ENCODE results near the gene CHST11. TPM values are rescaled to one million over a fixed set of nuclear protein-coding genes. Genes with fewer than 3 reads are reported as not detected.

CHST11 gene
- total RNA-seq, 4 donors from 2014 or later, result 5.7 to 15.7 (median 7.1) TPM

DNA sequence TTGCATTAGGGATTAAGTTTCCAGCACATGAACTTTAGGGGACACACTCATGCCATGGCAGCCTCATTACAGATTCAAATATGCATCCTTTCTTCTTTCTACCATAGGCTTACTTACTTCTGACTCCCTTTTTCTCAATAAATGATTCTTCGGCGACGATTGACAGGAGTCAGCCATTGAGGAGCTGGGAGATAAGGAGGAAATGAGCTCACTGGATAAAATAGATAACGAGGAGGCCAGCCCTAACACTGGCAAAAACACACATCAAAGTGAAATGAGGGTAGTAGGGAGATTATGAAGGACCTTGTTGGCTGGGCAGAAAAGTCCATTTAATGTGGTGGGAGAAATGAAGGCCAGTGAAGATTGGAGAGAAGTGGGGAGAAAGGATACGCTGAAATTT lies 329.1 kb downstream of the CHST11 start:
- H3K27me3 ChIP-seq, result no peaks in the 10 kb centered on the region
- no peaks in the 10 kb centered on the region for H3K36me3 ChIP-seq
- intact Hi-C loops (cut with DNase I), result no loop called here
- 93% methylated on average over 5 of the region's 5 CpGs for WGBS
- H3K27ac ChIP-seq (replicated peaks in 1 of 4), result no peak overlapping the region
- DNase-seq (ENCODE audit: extremely low spot score), result no peak
- peaks cover 0 to 4% (median 0%) of the 10 kb centered on the region in 4 donors for H3K4me1 ChIP-seq
- TF ChIP-seq, protein P1, sequence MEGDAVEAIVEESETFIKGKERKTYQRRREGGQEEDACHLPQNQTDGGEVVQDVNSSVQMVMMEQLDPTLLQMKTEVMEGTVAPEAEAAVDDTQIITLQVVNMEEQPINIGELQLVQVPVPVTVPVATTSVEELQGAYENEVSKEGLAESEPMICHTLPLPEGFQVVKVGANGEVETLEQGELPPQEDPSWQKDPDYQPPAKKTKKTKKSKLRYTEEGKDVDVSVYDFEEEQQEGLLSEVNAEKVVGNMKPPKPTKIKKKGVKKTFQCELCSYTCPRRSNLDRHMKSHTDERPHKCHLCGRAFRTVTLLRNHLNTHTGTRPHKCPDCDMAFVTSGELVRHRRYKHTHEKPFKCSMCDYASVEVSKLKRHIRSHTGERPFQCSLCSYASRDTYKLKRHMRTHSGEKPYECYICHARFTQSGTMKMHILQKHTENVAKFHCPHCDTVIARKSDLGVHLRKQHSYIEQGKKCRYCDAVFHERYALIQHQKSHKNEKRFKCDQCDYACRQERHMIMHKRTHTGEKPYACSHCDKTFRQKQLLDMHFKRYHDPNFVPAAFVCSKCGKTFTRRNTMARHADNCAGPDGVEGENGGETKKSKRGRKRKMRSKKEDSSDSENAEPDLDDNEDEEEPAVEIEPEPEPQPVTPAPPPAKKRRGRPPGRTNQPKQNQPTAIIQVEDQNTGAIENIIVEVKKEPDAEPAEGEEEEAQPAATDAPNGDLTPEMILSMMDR (IDR thresholded peaks at IDR 0.05), result no peak
- no peak for TF ChIP-seq EP300 (IDR thresholded peaks at IDR 0.05)
- no peak for TF ChIP-seq POLR2A (IDR thresholded peaks at IDR 0.05; ENCODE audit: low read depth)
- TF ChIP-seq POLR2AphosphoS5 (IDR thresholded peaks at IDR 0.05), result no peak
- H3K4me3 ChIP-seq, result no peak overlapping the region
- H3K9me3 ChIP-seq, result no peaks in the 10 kb centered on the region

DNA sequence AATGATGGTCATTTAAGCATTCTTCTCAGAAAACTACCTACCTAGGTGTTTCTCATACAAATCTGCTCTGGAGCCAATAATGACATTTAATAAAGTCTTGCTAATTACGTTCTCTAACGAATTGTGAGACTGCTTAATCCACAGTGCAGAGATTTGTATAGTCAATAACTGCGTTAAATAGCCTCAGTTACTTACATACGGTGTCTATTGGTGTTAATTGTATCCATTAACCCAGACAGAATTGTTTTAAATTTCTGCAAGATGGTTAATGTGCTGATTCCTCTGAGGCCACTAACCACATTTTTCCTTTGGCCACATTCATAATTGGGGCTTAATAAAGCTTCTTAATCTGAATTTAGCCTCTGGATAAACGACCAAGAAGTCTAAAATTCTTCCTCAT lies 329.6 kb downstream of the CHST11 start:
- no peak overlapping the region for H3K4me3 ChIP-seq
- intact Hi-C loops (cut with DNase I), result no loop called here
- H3K4me1 ChIP-seq, result peaks cover 0 to 4% (median 0%) of the 10 kb centered on the region in 4 donors
- DNase-seq (ENCODE audit: extremely low spot score), result no peak
- 95% methylated on average over 5 of the region's 5 CpGs for WGBS
- no peaks in the 10 kb centered on the region for H3K36me3 ChIP-seq
- H3K27ac ChIP-seq (replicated peaks in 1 of 4), result no peak overlapping the region
- H3K27me3 ChIP-seq, result no peaks in the 10 kb centered on the region
- no peaks in the 10 kb centered on the region for H3K9me3 ChIP-seq
- TF ChIP-seq POLR2A (IDR thresholded peaks at IDR 0.05; ENCODE audit: low read depth) (no peak), EP300 (IDR thresholded peaks at IDR 0.05) (no peak), POLR2AphosphoS5 (IDR thresholded peaks at IDR 0.05) (no peak)
- TF ChIP-seq, protein P1 (IDR thresholded peaks at IDR 0.05), result no peak

DNA sequence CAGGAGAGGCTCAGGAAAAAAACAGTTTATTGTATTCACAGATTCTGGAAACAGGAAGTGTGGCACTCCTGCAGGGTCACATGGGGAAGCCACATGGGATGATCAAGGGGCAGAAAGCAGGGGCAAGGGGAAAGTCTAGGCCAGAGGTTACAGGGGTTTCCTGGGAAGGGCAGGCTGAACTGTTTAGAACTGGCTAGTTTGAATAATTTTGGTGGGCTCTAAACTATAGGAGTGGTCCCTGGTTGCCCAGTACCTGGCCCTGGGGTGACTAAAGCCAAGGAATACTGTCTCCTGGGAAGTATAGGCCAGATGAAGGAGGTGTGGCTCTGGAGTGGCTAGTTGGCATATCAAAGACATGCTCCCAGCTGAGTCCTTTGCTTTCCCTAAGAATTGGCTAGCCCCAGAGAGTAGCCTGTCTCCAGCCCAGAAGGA lies 332.1 kb downstream of the CHST11 start:
- no peak for TF ChIP-seq POLR2A (IDR thresholded peaks at IDR 0.05; ENCODE audit: low read depth)
- TF ChIP-seq, protein P1 (IDR thresholded peaks at IDR 0.05), result no peak
- no peak for TF ChIP-seq EP300 (IDR thresholded peaks at IDR 0.05)
- TF ChIP-seq POLR2AphosphoS5 (IDR thresholded peaks at IDR 0.05), result no peak
- intact Hi-C loops (cut with DNase I), result no loop called here
- Histone ChIP-seq H3K27ac (replicated peaks in 1 of 4) (no peak overlapping the region), H3K36me3 (no peaks in the 10 kb centered on the region), H3K27me3 (no peaks in the 10 kb centered on the region), H3K9me3 (no peaks in the 10 kb centered on the region), H3K4me3 (no peak overlapping the region), H3K4me1 (peaks cover 0 to 14% (median 10%) of the 10 kb centered on the region in 4 donors)
- DNase-seq (ENCODE audit: extremely low spot score), result no peak

DNA sequence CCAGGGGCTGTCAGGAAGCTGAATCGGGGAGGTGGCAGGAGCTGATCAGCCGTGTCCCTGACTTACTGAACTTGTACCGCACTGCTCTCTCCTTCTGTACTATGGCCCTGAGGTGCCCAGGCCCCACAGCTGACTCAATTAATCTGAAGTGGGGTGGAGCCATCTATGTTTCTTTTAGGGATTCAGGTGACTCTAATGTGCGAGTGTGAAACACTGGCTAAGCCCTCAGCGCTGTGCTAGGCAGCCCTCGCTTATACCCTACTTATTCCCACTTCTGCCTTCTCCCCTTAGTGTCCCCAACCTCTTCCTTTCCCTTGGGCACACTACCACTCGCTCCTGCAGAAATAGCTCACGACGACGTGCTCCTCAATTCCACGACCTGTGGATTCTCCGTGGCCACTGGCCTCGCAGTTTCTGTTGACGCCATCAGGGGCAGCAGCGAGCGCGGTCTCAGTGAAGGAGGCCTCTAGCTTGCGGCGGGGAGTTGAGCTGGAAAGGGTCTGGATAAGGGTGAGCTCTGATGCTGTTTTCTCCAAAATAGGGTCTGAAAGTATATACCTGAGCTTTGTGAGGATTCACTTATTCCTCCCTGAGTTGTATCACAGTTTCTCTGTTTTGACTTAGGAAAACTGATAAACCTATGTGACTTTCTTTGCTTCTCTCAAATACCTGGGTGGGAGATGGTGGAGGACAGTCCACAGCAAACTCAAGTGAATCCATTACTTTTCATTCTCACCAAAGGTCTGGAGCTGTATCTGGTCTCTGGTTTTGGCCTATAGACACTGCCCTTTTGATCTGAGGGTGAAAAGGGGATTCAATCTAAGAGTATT lies 333.8 kb downstream of the CHST11 start:
- Histone ChIP-seq H3K4me3 (no peak overlapping the region), H3K9me3 (no peaks in the 10 kb centered on the region), H3K36me3 (no peaks in the 10 kb centered on the region), H3K4me1 (peaks cover 0 to 14% (median 10%) of the 10 kb centered on the region in 4 donors), H3K27me3 (no peaks in the 10 kb centered on the region), H3K27ac (replicated peaks in 1 of 4) (no peak overlapping the region)
- intact Hi-C loops (cut with DNase I), result no loop called here
- 41% methylated on average over 16 of the region's 19 CpGs for WGBS
- no peak for TF ChIP-seq POLR2AphosphoS5 (IDR thresholded peaks at IDR 0.05)
- no peak for TF ChIP-seq POLR2A (IDR thresholded peaks at IDR 0.05; ENCODE audit: low read depth)
- TF ChIP-seq, protein P1 (IDR thresholded peaks at IDR 0.05), result peak; percentile 28 to 79 (median 52)
- DNase-seq (ENCODE audit: extremely low spot score), result no peak

All from esophagus muscularis mucosa (tissue), 4 donors.